Measurements from ENCODE around the gene ABCD2.
"Not testable (repeated sequence)": the region's sequence is repeated elsewhere in the genome, so short reads cannot be mapped to it uniquely, and the experiment has no call there.

Gene ABCD2

GRCh38 chr12:39619660-39620433, at the start of gene ABCD2:
ABCD2 (minus strand) TSS chr12:39619803; CDS start chr12:39619615, 188 bp downstream.
- DNase-seq: peak; percentile 65

DNA sequence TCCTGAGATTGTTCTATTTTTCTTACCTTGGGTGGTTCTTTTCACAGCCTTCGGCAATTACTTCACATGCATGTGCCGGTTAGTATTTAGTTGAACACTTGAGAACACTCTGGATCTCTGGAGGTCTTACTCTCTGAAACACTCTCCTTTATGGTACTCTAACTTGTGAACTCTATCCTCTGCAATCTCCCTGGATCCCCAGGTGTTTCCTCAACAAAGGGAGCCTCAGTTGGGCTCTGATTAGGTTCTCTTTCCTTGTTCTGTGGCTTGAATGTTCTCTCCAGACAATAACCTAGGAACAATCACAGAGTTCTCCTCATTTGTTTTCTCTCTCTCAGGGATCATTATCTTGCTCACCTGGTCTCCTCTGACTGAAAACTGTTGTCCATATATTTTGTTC, 40.5 kb upstream of the ABCD2 start:
- no peak for DNase-seq

GRCh38 chr12:39647383-39647782, 27.8 kb upstream of the ABCD2 start:
- DNase-seq: no peak

GRCh38 chr12:39646963-39647362, 27.4 kb upstream of the ABCD2 start:
- no peak for DNase-seq

- DNase-seq: no peak
Measured at GRCh38 chr12:39643052-39643451, 23.4 kb upstream of the ABCD2 start.

DNA sequence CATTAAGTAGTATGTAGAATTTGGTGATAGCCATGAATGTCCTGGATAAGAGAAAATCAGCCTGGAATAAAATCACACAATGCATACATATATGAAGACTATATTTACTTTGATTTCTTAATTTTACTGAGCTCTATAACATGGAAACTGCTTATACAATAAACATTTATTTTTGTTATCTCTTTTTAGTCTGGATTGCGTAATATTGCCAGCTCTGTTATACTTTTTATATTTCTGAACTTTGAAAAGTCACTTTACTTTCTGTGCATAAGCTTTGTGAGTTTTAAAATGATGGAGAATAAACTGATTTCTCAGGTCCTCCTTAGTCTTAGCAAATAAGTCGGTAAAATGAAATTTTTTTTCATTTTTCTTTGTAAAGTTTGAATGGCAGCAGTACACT, 19.2 kb upstream of the ABCD2 start:
- DNase-seq: no peak

GRCh38 chr12:39638178-39638577, 18.6 kb upstream of the ABCD2 start:
- DNase-seq: no peak

DNA sequence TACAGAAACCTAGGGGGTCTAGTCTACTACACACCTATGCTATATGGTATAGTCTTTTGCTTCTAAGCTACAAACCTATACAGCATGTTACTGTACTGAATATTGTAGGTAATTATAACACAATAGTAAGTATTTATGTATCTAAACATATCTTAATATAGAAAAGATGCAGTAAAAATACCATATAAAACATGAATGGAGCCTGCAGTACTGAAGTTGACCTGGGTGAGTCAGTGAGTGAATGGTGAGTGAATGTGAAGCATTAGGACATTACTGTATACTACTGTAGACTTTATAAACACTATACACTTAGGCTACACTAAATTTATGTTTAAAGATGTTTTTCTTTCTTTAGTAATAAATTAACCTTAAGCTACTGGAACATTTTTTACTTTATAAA, 13.1 kb upstream of the ABCD2 start:
- DNase-seq: no peak

DNA sequence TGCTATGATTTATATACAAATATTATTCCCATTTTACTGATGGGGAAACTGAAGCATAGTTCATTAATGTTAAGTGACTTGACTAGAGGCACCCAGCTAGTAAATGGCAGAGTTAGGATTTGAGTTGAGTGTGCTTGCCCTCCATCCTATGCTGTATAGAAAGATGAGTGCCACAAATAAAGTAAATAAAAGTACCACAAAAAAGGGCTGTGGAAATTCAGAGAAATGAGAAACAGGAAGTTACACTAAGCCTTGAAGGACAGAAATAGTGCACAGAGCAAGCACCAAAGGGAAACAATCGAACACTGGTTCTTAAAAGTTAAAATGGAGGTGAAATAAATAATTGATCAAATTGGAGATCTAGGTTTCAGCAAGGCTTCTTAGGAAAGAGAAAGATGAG, 9.2 kb upstream of the ABCD2 start:
- peak; percentile 4 for DNase-seq

GRCh38 chr12:39627914-39628313, 8.3 kb upstream of the ABCD2 start:
- DNase-seq: no peak

DNA sequence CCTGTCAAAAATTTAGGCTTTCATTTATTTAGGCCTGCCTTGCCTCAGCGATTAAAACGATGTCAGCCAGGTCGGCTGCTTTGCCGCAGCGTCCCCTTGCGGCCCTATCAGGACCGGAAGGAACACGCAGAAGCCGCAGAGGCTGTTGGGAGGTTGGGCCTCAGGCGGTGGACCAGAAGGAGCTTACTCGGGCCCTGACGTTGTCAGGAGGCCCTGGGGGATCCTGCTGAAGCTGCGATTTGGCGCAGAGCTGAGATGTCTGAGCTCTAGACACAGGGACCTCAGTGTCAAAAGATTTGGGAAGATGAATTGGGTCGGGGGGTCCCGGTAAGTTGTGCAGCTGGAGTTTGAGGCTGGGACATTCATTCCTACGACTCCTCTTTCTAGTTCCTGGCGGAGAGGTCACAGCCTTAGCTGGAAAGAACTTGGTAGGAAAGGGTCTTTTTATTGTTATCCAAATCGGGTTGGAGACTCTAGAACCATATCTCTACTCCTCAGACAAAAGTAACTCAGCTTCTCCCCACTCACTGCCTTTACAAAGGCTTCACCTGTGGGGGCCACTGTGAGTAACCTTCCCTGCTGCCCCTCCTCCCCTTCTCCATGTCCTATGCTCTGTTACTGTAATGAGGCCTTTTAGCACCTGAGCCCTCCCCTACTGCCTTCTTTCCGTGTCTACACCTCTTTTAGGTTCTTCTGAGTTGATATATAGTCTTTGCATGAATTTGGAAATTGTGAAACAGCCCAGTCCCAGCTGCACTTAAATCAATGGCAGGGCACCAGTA, 6.6 kb upstream of the ABCD2 start:
- DNase-seq: no peak

GRCh38 chr12:39623919-39624318, 4.3 kb upstream of the ABCD2 start:
- no peak for DNase-seq

GRCh38 chr12:39623160-39623559, 3.6 kb upstream of the ABCD2 start:
- not testable (repeated sequence) for DNase-seq

DNA sequence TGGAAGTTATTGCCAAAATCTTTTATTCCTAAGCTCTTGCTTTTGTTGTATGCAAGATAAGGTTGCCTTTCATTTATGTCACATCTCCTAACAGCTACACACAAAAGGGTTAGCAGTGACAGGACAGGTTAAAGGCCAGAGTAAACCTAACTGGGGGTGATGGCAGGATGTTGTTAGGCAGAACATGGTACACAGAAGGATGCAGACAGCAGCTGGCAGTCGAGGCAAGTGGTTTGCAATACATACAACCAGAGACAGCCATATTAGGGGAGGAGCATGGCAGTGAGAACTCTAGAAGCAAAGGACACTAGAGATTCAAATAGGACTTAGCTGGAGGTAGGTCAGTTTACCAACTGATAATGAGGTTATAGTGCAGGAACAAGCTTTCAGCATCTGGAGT, 2.7 kb upstream of the ABCD2 start:
- no peak for DNase-seq

DNA sequence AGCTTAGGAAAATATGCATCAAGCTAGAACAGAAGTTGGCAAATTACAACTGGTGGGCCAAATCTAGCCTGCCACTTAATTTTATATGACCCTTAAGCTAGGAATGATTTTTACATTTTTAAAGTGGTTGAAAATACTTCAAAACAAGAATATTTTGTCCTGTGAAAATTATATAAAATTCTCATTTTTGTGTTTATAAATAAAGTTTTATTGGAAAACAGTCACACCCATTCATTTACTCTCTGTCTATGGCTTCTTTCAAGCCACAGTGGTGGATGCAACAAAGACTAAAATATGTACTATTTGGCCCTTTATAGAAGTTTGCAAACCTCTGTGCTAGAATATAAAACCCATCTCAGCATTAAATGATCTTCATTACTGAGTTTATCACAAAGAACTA, 2.1 kb upstream of the ABCD2 start:
- no peak for DNase-seq

GRCh38 chr12:39620659-39621658, 1.4 kb upstream of the ABCD2 start:
- DNase-seq: no peak

DNA sequence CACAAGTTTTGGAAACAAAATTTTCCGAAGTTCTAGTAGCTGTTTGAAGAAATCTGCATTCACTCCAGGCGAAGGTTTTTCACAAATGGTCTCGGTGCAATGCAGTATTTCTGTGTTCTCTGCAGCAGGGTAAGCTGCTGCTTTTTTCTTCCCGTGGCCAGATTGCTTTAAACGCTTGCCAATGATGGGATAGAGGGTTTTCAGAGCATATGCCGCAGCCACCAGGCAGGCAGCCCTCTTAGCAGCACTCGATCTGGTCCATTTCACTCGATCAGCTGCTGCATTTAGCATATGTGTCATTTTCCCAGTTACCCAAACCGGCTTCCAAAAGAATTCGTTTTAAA, 315 bp downstream of the ABCD2 start:
- no peak for DNase-seq

GRCh38 chr12:39618701-39619100, 902 bp downstream of the ABCD2 start:
- no peak for DNase-seq

- peak; percentile 15 for DNase-seq
Measured at GRCh38 chr12:39617887-39618286, 1.7 kb downstream of the ABCD2 start.

DNA sequence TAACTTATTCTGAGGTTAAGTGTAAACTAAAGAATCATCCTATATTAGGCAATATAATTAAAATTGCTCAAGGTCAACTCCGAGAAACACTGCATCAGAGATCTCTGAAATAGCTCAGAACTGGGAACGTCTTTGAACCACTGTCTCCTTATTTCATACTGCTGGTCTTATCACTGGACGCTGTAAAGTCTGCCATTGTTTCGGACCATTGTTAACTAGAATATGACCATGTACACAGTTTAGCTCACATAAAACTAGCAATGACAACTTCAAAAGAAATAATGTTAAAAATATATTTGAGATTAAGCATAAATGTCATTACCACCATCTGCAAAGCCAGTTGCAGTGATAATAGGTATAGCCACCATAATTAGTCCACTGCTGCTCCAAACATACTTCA, 2.9 kb downstream of the ABCD2 start:
- DNase-seq: no peak

GRCh38 chr12:39616251-39616650, 3.4 kb downstream of the ABCD2 start:
- DNase-seq: no peak

GRCh38 chr12:39613525-39613924, 6.1 kb downstream of the ABCD2 start:
- DNase-seq: no peak

- DNase-seq: no peak
Measured at GRCh38 chr12:39612250-39612649, 7.4 kb downstream of the ABCD2 start.

Data from hematopoietic multipotent progenitor cell treated with erythropoietin and hydrocortisone succinate and interleukin-3 and kit ligand, for 6 days (in vitro differentiated cells).